Hepatocyte (in vitro differentiated cells): Measurements from ENCODE around the gene CLSTN3.

Experiments used
- EZH2 ChIP-seq: fragments of 200-600 bp; sonication (generic); IDR thresholded peaks from 2 replicates; pipeline ENCODE4 v1.6.1; 2016; ENCODE audit warnings: antibody characterized with exemption, mild to moderate bottlenecking, borderline replicate concordance
- TF ChIP-seq, protein P1 (sequence below): fragments of 200-600 bp; sonication (generic); IDR thresholded peaks from 2 replicates; pipeline ENCODE4 v1.5.1; 2016; ENCODE audit warnings: antibody characterized with exemption, mild to moderate bottlenecking; ENCODE audit not compliant: poor library complexity

DNA sequence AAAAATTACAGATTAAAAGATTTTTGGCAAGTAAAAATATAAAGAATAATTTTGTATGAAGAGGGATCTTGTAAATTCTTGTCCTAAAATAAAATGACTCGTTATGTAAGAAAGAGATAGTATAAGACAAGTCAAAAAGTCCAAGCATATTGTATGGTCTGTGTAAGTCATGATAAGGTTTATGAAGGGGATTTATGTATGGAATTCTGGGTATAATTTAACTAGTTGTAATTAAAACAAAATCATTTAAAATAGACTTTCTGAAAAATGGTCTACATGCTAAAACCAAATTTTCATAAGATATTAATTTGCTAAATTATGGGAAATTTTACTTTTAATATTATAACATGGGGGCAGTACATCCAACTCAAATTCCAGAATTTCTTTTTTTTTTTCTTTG lies 41.7 kb downstream of the CLSTN3 start:
- TF ChIP-seq, protein P1, sequence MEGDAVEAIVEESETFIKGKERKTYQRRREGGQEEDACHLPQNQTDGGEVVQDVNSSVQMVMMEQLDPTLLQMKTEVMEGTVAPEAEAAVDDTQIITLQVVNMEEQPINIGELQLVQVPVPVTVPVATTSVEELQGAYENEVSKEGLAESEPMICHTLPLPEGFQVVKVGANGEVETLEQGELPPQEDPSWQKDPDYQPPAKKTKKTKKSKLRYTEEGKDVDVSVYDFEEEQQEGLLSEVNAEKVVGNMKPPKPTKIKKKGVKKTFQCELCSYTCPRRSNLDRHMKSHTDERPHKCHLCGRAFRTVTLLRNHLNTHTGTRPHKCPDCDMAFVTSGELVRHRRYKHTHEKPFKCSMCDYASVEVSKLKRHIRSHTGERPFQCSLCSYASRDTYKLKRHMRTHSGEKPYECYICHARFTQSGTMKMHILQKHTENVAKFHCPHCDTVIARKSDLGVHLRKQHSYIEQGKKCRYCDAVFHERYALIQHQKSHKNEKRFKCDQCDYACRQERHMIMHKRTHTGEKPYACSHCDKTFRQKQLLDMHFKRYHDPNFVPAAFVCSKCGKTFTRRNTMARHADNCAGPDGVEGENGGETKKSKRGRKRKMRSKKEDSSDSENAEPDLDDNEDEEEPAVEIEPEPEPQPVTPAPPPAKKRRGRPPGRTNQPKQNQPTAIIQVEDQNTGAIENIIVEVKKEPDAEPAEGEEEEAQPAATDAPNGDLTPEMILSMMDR: no peak
- no peak for TF ChIP-seq EZH2
